ENCODE measurements around the gene TRRAP.

TRRAP gene

GRCh38 chr7:99004781-99005500 lies 126.6 kb downstream of the TRRAP start:
- H3K4me1 Mint-ChIP-seq, result no peaks in the 10 kb centered on the region
- TF ChIP-seq, protein P1, sequence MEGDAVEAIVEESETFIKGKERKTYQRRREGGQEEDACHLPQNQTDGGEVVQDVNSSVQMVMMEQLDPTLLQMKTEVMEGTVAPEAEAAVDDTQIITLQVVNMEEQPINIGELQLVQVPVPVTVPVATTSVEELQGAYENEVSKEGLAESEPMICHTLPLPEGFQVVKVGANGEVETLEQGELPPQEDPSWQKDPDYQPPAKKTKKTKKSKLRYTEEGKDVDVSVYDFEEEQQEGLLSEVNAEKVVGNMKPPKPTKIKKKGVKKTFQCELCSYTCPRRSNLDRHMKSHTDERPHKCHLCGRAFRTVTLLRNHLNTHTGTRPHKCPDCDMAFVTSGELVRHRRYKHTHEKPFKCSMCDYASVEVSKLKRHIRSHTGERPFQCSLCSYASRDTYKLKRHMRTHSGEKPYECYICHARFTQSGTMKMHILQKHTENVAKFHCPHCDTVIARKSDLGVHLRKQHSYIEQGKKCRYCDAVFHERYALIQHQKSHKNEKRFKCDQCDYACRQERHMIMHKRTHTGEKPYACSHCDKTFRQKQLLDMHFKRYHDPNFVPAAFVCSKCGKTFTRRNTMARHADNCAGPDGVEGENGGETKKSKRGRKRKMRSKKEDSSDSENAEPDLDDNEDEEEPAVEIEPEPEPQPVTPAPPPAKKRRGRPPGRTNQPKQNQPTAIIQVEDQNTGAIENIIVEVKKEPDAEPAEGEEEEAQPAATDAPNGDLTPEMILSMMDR (IDR thresholded peaks at IDR 0.05; ENCODE audit: unreplicated experiment in 3 of 3), result no peak
- no peak overlapping the region for H3K27ac Mint-ChIP-seq
- H3K4me3 Mint-ChIP-seq, result no peak overlapping the region
- peaks cover 64% of the 10 kb centered on the region for H3K36me3 Mint-ChIP-seq (ENCODE audit: low read depth)
- no peaks in the 10 kb centered on the region for H3K9me3 Mint-ChIP-seq
- H3K27me3 Mint-ChIP-seq (ENCODE audit: low read depth), result no peaks in the 10 kb centered on the region

DNA sequence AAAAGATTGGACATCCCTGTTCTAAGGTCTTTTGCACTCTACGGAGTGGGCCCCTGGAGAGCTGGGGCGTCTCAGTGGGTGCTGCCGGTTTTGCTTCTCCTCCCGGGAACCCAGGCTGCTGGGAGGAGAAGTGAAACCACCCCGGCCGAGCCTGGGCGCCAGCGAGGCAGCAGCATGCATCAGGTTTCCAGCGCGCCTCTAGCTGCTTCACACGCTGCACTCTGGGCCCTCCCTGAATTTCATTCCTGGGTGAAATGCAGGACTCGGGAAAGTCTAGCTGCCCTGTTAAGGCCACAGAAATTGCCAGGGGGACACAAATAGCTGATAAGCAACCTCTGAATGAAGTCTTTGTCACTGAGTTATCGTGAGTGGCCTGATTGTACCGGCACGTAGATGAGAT lies 127.4 kb downstream of the TRRAP start:
- TF ChIP-seq, protein P1 (IDR thresholded peaks at IDR 0.05; ENCODE audit: unreplicated experiment in 3 of 3), result no peak
- peaks cover 69% of the 10 kb centered on the region for H3K36me3 Mint-ChIP-seq (ENCODE audit: low read depth)
- no peaks in the 10 kb centered on the region for H3K4me1 Mint-ChIP-seq
- H3K27me3 Mint-ChIP-seq (ENCODE audit: low read depth), result no peaks in the 10 kb centered on the region
- H3K27ac Mint-ChIP-seq, result no peak overlapping the region
- no peaks in the 10 kb centered on the region for H3K9me3 Mint-ChIP-seq
- no peak overlapping the region for H3K4me3 Mint-ChIP-seq

DNA sequence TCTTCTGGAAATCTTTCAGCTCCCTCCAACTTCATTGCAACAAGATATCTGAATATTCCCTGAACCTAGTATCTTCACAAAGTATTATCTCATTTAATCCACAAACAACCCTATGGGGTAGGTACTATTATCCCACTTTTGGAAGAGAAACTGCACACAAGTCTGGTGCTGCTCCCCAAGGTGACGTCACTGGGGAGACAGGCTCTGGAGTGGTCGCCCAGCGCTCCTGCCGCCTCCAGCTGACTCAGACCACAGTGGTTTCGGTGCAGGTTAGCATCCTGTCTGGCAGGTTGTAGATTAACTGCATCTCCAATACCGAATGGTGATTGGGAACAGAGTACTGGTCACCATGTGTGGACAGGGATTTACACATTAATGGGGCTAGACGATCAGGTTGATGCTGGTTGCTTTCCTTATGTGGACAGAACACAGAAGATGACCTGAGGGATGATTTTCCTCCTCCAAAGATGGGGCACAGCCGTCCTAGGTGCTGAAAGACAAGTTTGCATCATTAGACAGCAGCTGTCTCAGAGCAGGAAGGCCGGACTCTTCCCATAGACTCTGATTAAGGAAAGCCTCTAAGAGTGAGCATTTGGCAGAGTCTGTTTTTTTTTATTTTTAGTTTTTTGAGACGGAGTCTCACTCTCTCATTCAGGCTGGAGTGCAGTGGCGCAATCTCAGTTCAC lies 128.6 kb downstream of the TRRAP start:
- no peak overlapping the region for H3K27ac Mint-ChIP-seq
- H3K27me3 Mint-ChIP-seq (ENCODE audit: low read depth), result no peaks in the 10 kb centered on the region
- H3K4me1 Mint-ChIP-seq, result no peaks in the 10 kb centered on the region
- H3K4me3 Mint-ChIP-seq, result no peak overlapping the region
- H3K36me3 Mint-ChIP-seq (ENCODE audit: low read depth), result peaks cover 70% of the 10 kb centered on the region
- H3K9me3 Mint-ChIP-seq, result no peaks in the 10 kb centered on the region
- TF ChIP-seq, protein P1 (IDR thresholded peaks at IDR 0.05; ENCODE audit: unreplicated experiment in 3 of 3), result no peak

DNA sequence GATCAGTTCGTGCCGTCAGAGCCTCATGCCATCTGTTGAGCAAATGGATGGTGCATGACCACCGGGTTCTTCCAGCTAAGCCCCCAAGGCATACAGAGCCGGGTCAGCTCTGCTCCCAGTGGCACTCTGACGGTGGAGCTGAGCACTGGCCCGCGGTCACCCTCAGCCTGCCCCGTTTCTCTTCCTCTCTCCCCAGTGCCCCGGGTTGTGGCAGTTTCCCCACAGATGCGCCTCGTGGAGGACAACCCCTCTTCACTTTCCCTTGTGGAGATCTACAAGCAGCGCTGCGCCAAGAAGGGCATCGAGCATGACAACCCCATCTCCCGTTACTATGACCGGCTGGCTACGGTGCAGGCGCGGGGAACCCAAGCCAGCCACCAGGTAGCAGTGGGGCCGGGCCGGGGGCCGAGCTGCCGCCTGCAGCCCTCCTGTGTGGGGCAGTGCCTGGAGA lies 129.9 kb downstream of the TRRAP start:
- Mint-ChIP-seq H3K27ac (no peak overlapping the region), H3K4me1 (no peaks in the 10 kb centered on the region), H3K36me3 (ENCODE audit: low read depth) (peaks cover 70% of the 10 kb centered on the region), H3K9me3 (no peaks in the 10 kb centered on the region), H3K4me3 (no peak overlapping the region), H3K27me3 (ENCODE audit: low read depth) (no peaks in the 10 kb centered on the region)
- TF ChIP-seq, protein P1 (IDR thresholded peaks at IDR 0.05; ENCODE audit: unreplicated experiment in 3 of 3), result no peak

DNA sequence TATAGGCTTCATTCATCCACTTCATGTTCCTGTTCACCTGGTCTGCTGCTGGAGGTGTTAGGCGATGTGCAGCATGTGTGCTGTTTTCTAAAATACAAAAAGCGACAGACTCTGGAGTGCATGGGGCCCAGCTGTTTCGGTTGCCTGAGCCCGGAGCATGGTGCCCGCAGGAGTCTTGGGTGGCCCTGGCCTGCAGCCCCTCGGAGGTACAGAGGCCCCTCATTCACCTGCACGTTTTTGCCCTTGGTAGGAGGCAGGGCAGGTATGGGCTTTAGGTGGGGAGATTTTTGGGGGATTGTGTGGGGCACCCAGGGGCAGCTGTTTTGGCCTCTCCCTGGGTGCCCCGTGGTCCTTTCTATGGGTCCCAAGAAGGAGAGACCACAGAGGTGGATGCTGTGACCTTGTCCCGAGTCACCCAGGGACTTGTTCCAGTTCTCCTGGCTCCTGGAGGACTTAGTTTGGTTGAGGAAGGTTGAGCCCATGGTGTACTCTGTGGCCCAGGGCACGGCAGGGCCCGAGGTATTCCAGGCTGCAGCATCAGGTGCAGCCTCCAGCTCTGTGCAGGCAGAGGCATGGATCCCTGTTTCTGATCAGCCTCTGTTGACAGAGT lies 130.7 kb downstream of the TRRAP start:
- H3K27me3 Mint-ChIP-seq (ENCODE audit: low read depth), result no peaks in the 10 kb centered on the region
- peaks cover 74% of the 10 kb centered on the region for H3K36me3 Mint-ChIP-seq (ENCODE audit: low read depth)
- no peaks in the 10 kb centered on the region for H3K9me3 Mint-ChIP-seq
- TF ChIP-seq, protein P1 (IDR thresholded peaks at IDR 0.05; ENCODE audit: unreplicated experiment in 3 of 3), result no peak
- H3K4me3 Mint-ChIP-seq, result no peak overlapping the region
- no peak overlapping the region for H3K27ac Mint-ChIP-seq
- H3K4me1 Mint-ChIP-seq, result no peaks in the 10 kb centered on the region

Measured in nephron (organoid).